Activated T-cell treated with anti-CD3 and anti-CD28 coated beads for 48 hours (primary cell): ENCODE measurements around the gene ULK3.

Source experiments
- DNase-seq: peaks from one replicate; pipeline ENCODE4 v3.0.0-alpha.2; 2020; ENCODE audit warnings: low read depth

The ULK3 gene

DNA sequence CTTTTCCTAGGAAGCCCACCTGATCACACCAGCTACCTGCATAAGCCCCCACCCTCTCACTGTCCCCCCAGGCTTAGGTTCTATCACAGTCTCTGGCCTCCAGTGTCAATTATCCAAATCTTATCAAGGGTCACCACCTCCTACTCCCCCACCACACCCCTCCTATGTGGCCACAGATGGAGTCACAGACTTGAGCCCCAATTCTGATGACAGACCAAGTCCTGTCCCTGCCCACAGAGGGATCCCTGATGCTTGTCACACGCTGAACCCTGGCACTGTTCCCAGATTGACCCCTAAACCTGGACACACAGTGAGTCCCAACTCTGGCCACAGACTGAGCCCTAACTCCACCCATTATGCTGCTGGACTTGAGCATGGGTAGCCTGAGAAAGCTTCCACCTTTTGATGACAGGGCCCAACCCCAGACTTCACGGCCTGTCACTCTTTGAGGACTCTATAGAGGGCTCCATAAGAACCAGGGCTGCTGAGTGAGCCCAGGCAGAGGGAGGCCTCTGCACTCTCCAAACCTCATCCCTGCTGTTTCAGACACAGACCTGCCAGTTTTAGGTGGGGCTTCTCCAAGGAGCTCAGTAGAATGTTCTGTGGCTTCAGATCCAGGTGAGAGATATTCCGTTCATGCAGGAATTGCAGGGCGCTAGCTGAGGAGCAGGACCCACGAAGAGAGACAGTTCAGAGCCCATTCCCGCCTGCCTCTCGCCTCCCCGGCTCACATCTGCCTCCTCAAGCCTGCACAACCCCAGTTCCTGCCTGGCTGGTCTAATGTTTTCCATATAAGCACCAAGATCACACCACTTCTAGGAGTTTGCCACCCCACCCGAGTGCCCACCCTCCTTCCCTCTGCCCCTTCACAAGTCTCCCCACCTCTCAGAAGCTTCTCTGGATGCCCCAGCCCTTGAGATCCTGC, 1.8 kb downstream of the ULK3 start:
- no peak for DNase-seq

DNA sequence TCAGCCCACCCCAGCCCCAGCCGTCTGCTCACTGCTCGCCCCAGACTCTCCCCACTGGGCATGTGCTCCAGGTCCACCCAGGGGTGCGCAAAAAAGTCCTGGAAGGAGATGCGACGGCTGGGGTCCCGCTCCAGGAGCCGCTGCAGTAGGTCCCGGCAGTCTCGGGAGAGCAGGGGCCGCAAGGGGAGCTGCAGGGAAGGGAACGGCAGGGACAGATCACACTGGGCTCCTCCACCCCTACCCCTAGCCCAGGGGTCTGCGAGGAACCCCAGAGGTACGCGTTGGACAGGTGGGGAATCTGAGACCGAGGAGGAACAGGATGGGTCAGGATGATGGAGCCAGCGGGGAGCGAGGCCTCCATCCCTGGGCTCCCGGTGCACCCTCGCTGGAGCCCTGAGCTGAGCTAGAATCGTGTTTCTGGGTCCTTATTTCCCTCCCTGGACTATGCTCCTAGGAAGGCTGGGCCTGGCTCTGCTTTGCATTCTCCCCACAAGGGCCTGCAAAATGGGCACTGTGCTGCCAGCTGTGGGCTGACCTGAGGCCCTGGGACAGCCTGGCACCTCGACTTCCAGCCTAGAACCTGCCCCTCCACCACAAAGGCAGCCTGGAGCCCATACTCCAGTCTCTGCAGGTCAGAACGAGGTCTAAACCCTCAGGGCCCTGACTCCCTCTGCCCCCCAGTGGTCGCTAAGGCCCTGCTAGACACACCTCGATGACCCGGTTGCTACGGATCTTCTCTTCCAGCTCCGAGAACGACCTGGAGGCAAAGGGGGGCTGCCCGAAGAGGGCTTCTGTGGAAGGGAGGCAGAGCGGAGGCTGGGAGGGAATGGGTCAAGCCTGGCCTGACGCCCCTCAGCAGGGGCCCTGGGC, 3.2 kb downstream of the ULK3 start:
- DNase-seq: no peak

DNA sequence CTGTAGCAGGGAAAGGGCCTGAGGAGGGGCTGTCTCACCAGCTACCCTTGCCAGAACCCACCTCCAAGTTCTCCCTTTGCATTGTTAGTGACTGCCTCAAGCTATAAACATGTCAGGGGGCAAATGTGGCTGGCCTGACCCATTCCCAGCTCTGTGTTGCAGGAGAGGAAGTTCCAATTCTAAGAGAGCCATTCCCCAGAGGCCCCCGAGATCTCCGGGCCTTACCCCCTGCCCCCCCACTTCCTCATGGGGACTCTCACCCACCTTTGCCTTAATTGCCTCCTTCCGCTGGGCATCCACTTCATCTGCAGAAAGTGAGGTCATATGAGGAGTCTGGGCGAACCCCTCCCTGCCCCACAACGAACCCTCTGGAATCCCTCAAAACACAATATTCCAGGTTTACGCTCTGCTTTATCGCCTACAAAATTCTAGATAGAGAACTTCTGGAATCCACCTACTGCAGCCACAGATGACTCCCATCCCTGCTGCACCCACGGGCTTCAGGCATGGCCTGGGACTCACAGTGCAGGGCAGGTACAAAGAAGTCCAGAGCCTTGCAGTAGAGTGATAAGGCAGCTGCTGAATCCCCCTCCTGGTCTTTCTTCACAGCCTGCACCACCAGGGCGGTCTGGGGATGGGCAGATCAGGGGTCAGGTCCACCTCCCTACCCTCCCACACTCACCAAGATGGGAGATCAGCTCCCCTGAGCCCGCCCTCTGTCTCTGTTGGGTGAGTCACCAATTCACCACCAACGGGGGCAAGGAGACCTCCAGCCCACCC, 4.0 kb downstream of the ULK3 start:
- no peak for DNase-seq

DNA sequence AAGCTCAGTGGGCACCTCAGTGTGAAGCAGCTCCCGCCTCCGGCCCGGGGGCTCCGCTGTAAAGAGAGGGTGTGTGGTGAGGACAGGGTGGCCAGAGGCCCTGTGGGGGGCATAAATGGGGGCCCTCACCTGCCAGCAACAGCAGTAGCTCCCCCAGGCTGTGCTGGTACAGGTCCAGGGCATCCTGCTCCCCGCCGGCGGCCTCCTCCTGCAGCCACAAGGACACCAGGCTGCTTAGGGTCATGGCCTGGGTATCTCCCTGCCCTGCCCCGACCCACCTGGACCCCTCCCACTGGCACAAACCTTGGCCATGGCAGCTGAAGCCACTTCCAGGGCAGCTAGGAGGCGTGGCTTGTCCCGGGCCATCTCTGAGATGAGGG, 4.8 kb downstream of the ULK3 start:
- no peak for DNase-seq

DNA sequence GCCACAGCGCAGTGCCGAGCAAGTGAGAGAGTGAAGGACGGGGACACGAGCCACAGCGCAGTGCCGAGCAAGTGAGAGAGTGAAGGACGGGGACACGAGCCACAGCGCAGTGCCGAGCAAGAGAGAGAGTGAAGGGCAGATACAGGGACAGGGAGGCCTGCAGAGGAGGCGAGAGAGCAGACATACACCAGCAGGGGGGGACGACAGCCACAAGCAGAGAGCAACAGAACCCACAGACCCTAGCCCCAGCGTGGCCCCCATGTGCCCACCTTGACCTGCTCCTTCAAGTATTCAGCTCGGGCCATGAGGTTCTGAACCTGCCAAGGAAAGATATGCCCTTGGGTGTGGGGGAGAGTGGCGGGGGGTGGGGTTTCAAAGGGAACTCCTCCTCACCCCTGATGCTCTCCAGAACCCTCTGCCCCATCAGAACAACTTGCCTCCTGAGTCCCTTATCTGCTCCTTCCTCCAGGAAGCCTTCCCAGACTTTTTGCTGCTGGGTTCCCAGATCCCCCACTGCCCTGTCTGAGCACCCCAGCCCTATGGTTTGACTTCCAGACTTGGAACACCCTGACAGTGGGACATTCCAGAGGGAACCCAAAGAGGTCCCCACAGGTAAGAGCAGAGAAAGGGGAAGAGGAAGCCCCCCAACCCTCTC, 5.3 kb downstream of the ULK3 start:
- no peak for DNase-seq

DNA sequence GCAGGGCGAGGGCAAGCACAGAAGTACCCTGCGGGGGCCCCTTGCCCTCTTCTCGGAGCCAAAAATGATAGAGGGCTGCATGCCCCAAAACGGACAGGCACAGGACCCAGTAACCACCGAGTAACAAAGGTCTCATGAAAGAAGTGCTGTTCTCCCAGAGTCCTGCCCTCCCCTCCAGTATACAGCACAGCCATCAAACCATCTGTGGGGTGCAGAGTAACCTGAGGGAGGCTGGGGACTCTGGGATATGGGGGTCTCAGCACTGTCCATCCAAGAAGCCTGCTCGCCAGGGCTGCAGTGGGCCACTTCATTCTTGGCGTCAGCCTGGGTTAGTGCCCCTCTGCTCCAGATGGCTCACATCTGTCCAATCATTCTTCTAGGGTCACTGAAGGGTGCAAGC, 6.1 kb downstream of the ULK3 start:
- DNase-seq: no peak

DNA sequence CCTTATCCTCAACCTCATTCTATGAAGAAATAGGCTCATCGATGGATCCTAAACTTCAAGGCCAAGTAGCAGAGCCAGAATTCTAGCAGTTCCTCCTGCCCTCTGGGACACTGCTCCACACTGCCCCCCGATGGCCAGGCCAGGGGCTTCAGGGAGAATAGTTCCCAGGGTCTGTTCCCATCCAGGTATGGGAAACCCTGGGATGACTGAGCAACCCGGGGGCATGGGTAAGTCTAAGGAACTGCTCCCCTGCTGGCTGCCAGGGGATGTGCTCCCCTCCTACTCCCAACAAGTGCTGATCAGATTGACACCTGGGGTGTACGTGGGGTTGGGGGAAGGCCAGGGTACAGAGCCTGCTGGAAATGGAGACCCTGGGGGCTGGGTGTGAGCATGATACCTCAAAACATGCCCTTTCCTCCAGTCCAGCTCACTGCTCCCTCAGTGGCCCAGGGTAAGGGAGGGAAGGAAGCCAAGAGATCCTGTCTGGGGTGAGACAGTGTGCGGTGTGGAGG, 7.6 kb downstream of the ULK3 start:
- DNase-seq: peak; percentile 40

DNA sequence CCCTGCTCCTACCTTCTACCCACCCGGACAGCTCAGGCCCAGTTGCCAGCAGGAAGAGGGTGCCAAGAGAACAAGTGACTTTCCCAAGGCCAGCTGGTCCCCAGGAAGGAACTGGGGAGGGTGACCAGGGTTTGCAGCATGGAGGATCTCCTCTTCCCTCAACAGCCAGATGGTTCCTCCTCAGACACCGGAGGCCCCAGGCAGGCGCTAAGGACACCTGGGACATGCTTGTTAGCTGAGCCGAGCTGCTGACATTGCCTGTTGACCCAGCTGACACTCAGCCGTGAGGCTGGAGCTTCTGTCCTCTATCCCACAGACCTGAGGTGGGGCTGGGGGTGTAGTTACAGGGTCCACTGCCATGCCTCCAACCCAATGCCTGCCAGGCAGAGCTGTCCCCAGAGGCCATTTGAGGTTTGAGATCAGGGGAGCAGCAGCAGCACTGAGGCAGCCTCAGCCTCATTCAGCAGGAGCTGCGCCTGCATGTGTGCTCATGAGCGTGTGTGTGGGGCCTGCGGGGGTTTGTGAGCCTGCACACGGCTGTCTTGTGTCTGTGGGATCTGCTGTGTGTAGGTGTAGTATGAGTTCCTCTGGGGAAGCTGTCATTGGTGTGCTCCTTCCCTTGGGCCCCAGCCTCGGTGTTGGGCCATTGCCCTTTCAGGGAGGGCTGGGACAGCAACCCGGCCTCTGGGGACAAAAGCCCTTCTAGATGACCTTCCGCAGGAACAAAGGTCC, 9.4 kb downstream of the ULK3 start:
- no peak for DNase-seq

DNA sequence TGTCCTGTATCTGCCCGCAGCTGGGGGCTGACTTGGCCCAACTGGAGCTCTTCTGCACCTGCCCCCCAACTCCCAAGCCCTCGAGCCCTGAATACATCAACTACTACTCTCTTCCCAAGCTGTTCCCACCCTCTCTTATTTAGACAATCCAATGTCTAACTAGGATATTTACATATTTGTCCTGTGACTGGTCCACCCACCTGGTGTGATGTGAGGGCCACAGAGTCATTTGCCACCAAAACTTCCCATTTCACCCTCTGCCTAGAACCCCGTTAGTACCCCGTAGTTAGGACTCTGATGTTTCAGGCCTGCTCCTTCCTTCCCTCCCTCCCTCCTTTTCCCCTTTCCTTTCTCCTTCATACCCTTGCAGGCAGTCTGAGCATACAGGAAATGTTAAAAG, 10.1 kb downstream of the ULK3 start:
- no peak for DNase-seq

DNA sequence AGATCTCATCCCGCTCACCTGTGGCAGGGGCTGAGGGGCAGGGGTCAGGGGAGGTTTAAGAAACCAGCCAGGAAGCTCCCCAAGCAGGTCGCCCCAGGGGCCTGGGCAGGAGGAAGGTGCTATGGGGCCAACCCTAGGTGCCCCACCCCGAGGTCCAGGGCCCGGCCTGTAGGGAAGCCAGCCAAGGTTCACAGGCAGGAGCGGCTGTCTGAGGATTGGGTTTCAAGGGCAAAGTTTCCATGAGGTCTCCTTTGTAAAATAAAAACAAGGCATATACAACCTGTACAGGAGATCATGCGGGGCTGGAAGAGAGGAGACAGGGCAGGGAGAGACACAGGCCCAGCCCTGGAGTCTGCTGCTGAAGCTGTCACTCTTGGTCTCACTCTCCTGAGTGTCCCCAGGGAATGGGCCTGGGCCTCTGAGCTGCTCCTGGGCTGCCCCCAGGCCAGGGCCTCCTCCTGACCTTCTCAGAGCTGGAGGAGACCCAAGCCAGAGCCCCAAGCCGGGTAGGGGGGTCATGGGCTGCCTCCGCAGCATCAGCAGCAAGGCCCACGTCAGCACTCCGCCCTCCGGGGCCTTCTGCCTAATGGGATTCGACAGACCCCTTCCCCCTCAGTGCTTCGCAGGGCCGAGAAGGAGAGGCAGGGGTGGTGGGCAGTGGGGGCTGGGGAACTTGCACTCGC, 11.0 kb downstream of the ULK3 start:
- DNase-seq: no peak

DNA sequence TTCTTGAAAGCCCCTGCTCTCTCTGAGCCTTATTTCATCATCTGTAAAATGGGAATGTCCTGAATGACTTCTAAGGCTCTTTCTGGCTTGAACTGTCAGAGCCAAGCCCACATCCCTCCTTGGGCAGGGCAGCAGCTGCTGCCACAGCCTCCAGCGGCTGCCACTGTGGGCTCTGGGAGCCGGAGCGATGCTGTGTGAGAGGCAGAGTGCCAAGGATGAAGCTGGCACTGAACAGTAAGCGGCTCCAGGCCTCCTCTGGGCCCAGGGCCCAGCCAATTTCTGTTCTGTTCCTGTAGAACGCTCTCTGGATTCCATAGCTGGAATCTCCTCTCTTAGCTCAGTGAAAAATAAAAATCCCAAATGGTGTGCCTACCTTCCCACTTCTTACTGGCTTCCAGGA, 12.1 kb downstream of the ULK3 start:
- no peak for DNase-seq

DNA sequence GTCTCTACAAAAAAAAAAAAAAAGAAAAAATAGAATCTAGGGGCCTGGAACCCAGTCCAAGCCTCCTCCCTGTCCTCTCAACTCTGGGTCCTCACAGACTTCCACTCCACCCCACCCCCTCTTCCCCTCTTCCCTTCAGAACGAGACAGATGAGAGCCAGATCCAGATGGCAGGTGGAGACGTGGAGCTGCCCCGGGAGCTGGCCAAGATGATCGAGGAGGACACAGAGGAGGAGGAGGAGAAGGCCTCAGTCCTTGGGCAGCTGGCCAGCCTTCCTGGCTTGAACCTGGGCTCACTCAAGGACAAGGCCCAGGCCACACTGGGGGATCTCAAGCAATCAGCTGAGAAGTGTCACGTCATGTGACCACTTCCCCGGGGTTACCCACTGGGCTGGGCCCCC, 13.0 kb downstream of the ULK3 start:
- no peak for DNase-seq

DNA sequence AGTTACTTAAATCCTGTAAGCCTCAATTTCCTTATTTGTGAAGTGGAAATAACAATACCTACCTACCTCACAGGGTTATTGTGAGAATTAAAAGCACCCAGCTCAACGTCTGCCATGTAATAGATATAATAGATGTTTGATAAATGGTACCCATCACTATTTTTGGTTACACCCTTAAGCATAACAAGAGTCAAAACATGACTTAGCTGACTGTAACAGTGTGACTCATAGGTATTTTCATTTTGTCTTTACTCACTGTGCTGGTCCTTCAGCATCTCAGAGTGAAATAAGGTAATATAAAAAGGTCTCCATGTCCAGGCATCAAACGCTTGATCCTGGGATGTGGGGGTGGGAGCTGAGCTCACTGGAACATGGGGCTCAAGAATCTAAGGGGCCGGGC, 13.5 kb downstream of the ULK3 start:
- no peak for DNase-seq

DNA sequence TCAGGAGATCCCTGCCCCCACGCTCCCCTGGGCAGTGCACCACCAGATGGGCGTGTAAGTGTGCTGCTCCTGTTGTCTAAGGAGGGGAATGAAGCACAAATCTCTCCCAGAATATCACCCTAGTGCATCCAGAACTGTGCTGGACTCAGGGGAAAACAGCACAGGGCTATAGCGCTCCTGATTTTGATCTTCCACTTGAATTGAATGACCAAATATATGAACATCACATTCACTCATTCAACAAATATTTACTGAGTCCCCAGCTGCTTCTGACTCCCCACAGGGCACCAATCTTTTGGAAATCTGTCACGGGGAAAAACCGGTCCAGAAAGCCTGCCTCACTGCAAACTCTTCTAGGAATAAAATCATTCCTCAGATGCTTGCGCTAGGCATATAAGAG, 14.1 kb downstream of the ULK3 start:
- no peak for DNase-seq

DNA sequence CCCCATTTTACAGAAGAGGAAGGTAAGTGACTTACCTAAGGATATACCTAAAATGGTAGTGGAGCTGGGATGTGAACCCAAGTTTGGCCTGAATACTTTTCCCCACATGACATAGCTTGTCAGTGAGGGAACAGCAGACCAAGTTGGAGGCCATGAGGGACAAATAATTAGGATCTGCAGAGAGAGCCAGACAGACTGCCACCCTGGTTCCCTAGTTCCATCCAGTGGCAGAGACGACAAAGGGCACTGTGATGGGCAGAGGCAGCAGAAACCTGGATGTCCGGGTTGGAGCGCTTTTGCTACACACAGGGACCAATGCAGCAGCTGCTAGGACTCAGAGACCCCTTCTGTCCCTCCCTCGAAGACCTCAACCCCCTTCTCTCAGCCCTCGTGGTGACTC, 15.3 kb downstream of the ULK3 start:
- DNase-seq: no peak

DNA sequence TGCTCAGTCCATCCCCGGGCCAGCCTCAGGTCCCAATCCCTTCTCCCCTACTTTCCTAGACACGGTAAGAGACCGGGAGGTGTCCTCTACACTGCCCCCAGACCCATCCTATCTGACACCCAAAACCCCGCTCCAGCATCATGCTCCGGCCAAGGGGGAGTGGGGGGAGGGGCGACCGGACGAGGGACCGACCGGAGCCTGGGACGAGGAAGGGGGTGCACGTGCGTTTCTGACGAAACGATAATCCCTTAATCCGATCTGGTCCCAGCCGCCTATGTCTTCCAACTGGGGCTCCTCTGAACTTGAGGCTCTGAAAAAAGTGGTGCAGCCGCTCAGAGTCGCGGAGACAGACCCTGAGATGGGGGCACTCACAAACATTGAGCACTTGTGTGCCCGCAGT, 16.0 kb downstream of the ULK3 start:
- DNase-seq: no peak

DNA sequence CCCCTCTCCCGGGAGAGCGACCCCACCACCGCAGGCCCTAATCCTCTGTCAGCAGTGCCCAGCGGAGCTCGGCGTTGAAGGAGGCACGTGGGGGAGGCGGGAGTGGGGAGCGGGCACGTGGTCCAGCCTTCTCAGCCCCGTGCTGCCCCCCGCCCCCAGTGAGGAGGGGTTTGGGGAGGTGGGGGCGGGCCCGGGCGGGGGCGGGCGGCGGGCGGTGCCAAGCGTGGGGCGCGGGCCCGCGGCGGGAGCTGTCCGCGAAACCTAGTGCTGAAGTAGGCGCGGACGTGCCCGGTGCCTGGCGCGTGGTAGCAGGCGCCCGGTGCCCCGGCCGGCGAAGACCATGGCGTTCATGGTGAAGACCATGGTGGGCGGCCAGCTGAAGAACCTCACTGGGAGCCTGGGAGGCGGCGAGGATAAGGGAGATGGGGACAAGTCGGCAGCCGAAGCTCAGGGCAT, 16.6 kb downstream of the ULK3 start, which contains the start of gene CPLX3:
CPLX3 (plus strand) TSS at position 264 of the 456 bp plus-strand sequence; CDS start at position 341, 77 bp downstream.
- peak; percentile 24 for DNase-seq

DNA sequence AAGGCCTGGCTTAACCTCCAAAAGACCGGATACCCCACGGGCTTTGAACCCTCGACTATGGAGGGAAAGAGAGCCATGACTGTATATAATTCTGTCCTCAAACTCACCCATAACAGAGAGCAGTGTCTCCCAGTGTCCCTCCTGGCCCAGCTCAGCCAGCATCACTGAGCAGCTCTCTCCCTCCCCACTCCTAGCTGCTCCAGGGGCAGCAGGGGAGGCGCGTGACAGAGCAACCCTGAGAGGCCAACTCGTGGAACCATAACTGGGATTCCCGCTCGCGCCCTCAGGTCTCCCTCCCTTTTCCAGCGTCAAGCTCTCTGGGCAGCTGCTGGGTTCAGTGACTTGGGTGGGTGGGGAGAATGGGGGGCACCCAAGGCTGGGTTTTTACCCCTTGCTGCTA, 17.1 kb downstream of the ULK3 start:
- DNase-seq: no peak

DNA sequence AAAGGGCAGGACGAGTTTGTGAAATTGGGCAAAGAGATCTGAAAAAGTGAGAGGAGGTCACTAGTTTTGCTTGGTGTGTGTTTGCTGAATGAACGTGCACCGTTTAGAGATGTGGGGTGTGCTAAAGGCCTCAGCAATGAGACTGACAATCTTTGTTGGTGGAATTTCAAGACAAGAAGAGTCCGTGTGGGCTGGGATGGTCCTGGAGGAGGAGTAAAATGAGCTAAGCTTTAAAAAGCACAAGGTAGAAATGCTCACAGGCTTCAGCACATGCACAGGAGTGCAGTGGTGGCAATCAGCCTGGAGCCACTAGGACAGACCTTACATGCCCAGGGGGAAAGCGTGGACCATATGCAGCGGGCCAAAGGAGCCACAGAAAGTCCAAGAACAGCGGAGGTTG, 18.0 kb downstream of the ULK3 start:
- no peak for DNase-seq

DNA sequence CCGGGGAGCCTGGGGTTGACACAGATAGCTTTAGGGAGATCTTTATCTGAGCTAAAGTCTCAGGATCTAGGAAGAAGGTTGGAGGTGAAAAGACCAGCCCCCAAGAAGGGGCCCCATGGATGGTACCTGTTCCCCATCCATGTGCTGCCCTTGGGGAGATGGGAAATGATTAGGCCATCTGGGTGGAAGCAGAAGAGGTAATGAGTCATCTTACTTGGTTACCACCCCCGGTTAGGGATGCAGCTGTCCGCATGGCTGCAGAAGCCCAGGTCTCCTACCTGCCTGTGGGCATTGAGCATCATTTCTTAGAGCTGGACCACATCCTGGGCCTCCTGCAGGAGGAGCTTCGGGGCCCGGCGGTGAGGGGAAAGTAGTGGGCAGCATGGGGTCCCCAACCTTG, 19.6 kb downstream of the ULK3 start:
- no peak for DNase-seq
